ENCODE measurements around the gene DCAF6. TPM values are rescaled to one million over a fixed set of nuclear protein-coding genes. Genes with fewer than 3 reads are reported as not detected.

The DCAF6 gene
- total RNA-seq, 2 donors from 2014 or later: 21.4 to 32.3 TPM

GRCh38 chr1:167911413-167911812, 25.1 kb upstream of the DCAF6 start:
- Mint-ChIP-seq H3K27ac (no peak overlapping the region), H3K4me3 (no peak overlapping the region), H3K9me3 (peaks cover 25% of the 10 kb centered on the region), H3K36me3 (ENCODE audit: low read depth) (peaks cover 30% of the 10 kb centered on the region), H3K27me3 (ENCODE audit: insufficient read depth) (no peaks in the 10 kb centered on the region), H3K4me1 (peaks cover 9% of the 10 kb centered on the region)
- H3K4me3 ChIP-seq (ENCODE audit: low read length): no peak overlapping the region
- no peak overlapping the region for H3K27ac ChIP-seq (ENCODE audit: low read depth, low read length)
- no peak overlapping the region for H3K9ac ChIP-seq (ENCODE audit: extremely low read depth, low read length, poor library complexity, severe bottlenecking)
- no peak for DNase-seq
- H3K9me3 ChIP-seq (ENCODE audit: control insufficient read depth, low read length): peaks cover 27% of the 10 kb centered on the region
- H3K27me3 ChIP-seq (ENCODE audit: control insufficient read depth, insufficient read depth, low read length, poor library complexity, severe bottlenecking): no peaks in the 10 kb centered on the region
- TF ChIP-seq CTCF (conservative IDR thresholded peaks at IDR 0.05): no peak
- H3K36me3 ChIP-seq (ENCODE audit: control insufficient read depth, insufficient read depth, low read length): peaks cover 36% of the 10 kb centered on the region
- WGBS, 2 experiments (ENCODE audit: insufficient coverage in 1 of 2, insufficient read length in 1 of 2): 85 to 94% methylated on average over 5 to 8 of the region's 8 CpGs
- no peaks in the 10 kb centered on the region for H3K4me1 ChIP-seq (ENCODE audit: control insufficient read depth, insufficient read depth, low read length)

- no peak overlapping the region for H3K27ac ChIP-seq (ENCODE audit: low read depth, low read length)
- no peaks in the 10 kb centered on the region for H3K27me3 ChIP-seq (ENCODE audit: control insufficient read depth, insufficient read depth, low read length, poor library complexity, severe bottlenecking)
- no peak overlapping the region for H3K4me3 ChIP-seq (ENCODE audit: low read length)
- H3K27me3 Mint-ChIP-seq (ENCODE audit: insufficient read depth): no peaks in the 10 kb centered on the region
- 81 to 83% methylated on average over 2 to 7 of the region's 7 CpGs for WGBS, 2 experiments (ENCODE audit: insufficient coverage in 1 of 2, insufficient read length in 1 of 2)
- H3K9me3 ChIP-seq (ENCODE audit: control insufficient read depth, low read length): peaks cover 27% of the 10 kb centered on the region
- peaks cover 9% of the 10 kb centered on the region for H3K4me1 Mint-ChIP-seq
- peaks cover 35% of the 10 kb centered on the region for H3K36me3 Mint-ChIP-seq (ENCODE audit: low read depth)
- TF ChIP-seq CTCF (conservative IDR thresholded peaks at IDR 0.05): no peak
- DNase-seq: no peak
- no peaks in the 10 kb centered on the region for H3K4me1 ChIP-seq (ENCODE audit: control insufficient read depth, insufficient read depth, low read length)
- no peak overlapping the region for H3K4me3 Mint-ChIP-seq
- no peak overlapping the region for H3K27ac Mint-ChIP-seq
- peaks cover 45% of the 10 kb centered on the region for H3K36me3 ChIP-seq (ENCODE audit: control insufficient read depth, insufficient read depth, low read length)
- H3K9me3 Mint-ChIP-seq: peaks cover 25% of the 10 kb centered on the region
- H3K9ac ChIP-seq (ENCODE audit: extremely low read depth, low read length, poor library complexity, severe bottlenecking): no peak overlapping the region
Measured at GRCh38 chr1:167912294-167912693, 24.2 kb upstream of the DCAF6 start.

- no peak within 1 kb of the TSS for H3K4me3 Mint-ChIP-seq
- TF ChIP-seq CTCF (conservative IDR thresholded peaks at IDR 0.05): no peak
- H3K27me3 Mint-ChIP-seq (ENCODE audit: insufficient read depth): no peaks in the 10 kb centered on the region
- no peak within 1 kb of the TSS for H3K4me3 ChIP-seq (ENCODE audit: low read length)
- H3K27me3 ChIP-seq (ENCODE audit: control insufficient read depth, insufficient read depth, low read length, poor library complexity, severe bottlenecking): no peaks in the 10 kb centered on the region
- 92 to 97% methylated on average over 3 to 9 of the region's 9 CpGs for WGBS, 2 experiments (ENCODE audit: insufficient coverage in 1 of 2, insufficient read length in 1 of 2)
- H3K27ac Mint-ChIP-seq: no peak within 1 kb of the TSS
- no peak within 1 kb of the TSS for H3K27ac ChIP-seq (ENCODE audit: low read depth, low read length)
- H3K36me3 Mint-ChIP-seq (ENCODE audit: low read depth): peaks cover 38% of the 10 kb centered on the region
- peaks cover 15% of the 10 kb centered on the region for H3K9me3 Mint-ChIP-seq
- peaks cover 9% of the 10 kb centered on the region for H3K4me1 Mint-ChIP-seq
- no peak within 1 kb of the TSS for H3K9ac ChIP-seq (ENCODE audit: extremely low read depth, low read length, poor library complexity, severe bottlenecking)
- H3K36me3 ChIP-seq (ENCODE audit: control insufficient read depth, insufficient read depth, low read length): peaks cover 55% of the 10 kb centered on the region
- H3K4me1 ChIP-seq (ENCODE audit: control insufficient read depth, insufficient read depth, low read length): no peaks in the 10 kb centered on the region
- peaks cover 16% of the 10 kb centered on the region for H3K9me3 ChIP-seq (ENCODE audit: control insufficient read depth, low read length)
- no peak for DNase-seq
Measured at GRCh38 chr1:167913895-167914496, 22.5 kb upstream of the DCAF6 start, which contains the start of gene ADCY10. Gene ADCY10 (minus strand): TSS chr1:167914134. CDS start chr1:167905140, 8,994 bp downstream.

Measured in endodermal cell (in vitro differentiated cells).